Measurements from ENCODE around the gene GPR63. TPM values are rescaled to one million over a fixed set of nuclear protein-coding genes. Genes with fewer than 3 reads are reported as not detected.

The GPR63 gene
- total and polyA plus RNA-seq, 10 donors: 0.02 to 1.2 (median 0.54) TPM

GRCh38 chr6:96841345-96841744 is 4.1 kb upstream of the GPR63 start:
- H3K9me3 ChIP-seq: peaks cover 0 to 22% (median 11%) of the 10 kb centered on the region in 8 donors
- peaks cover 0 to 33% (median 11%) of the 10 kb centered on the region in 7 donors for H3K27me3 ChIP-seq (replicated peaks in 1 of 7)
- no peak for DNase-seq
- no peak overlapping the region for H3K4me3 ChIP-seq
- intact Hi-C loops (cut with DNase I; ENCODE audit: low total_unique reads): no loop called here
- H3K36me3 ChIP-seq: no peaks in the 10 kb centered on the region
- WGBS, 5 donors: 48 to 71% (median 54%) methylated on average over 2 of the region's 2 CpGs
- peaks cover 3 to 19% (median 14%) of the 10 kb centered on the region in 6 donors for H3K4me1 ChIP-seq
- TF ChIP-seq POLR2A (IDR thresholded peaks at IDR 0.05) (no peak), CTCF (IDR thresholded peaks at IDR 0.05 in 8 of 11, conservative IDR thresholded peaks at IDR 0.05 in 3 of 11) (no peak), POLR2AphosphoS5 (IDR thresholded peaks at IDR 0.05) (no peak)
- no peak overlapping the region for H3K27ac ChIP-seq

- peaks cover 0 to 62% (median 16%) of the 10 kb centered on the region in 7 donors for H3K27me3 ChIP-seq (replicated peaks in 1 of 7)
- TF ChIP-seq POLR2A (IDR thresholded peaks at IDR 0.05): no peak
- TF ChIP-seq CTCF (IDR thresholded peaks at IDR 0.05 in 8 of 11, conservative IDR thresholded peaks at IDR 0.05 in 3 of 11): no peak
- no peak for TF ChIP-seq POLR2AphosphoS5 (IDR thresholded peaks at IDR 0.05)
- peak overlapping the region; percentile 67 to 89 (median 75) for H3K4me3 ChIP-seq
- H3K36me3 ChIP-seq: no peaks in the 10 kb centered on the region
- no peaks in the 10 kb centered on the region for H3K9me3 ChIP-seq
- intact Hi-C loops (cut with DNase I; ENCODE audit: low total_unique reads): no loop called here
- peak overlapping the region in 4 of 8 donors; percentile 9 to 59 (median 54) for H3K27ac ChIP-seq
- H3K4me1 ChIP-seq: peaks cover 6 to 25% (median 16%) of the 10 kb centered on the region in 6 donors
- WGBS, 5 donors: 1 to 3% (median 1%) methylated on average over 23 to 27 of the region's 27 CpGs
- DNase-seq: no peak
These were observed 621 bp downstream of the GPR63 start for GRCh38 chr6:96836631-96837080.

GRCh38 chr6:96834070-96834469 is 3.2 kb downstream of the GPR63 start:
- H3K27ac ChIP-seq: no peak overlapping the region
- no peak overlapping the region for H3K4me3 ChIP-seq
- no peaks in the 10 kb centered on the region for H3K9me3 ChIP-seq
- WGBS, 5 donors: 91 to 94% (median 92%) methylated on average over 2 of the region's 2 CpGs
- peaks cover 0 to 62% (median 16%) of the 10 kb centered on the region in 7 donors for H3K27me3 ChIP-seq (replicated peaks in 1 of 7)
- H3K36me3 ChIP-seq: no peaks in the 10 kb centered on the region
- peaks cover 6 to 25% (median 16%) of the 10 kb centered on the region in 6 donors for H3K4me1 ChIP-seq
- no peak for DNase-seq
- no peak for TF ChIP-seq POLR2A (IDR thresholded peaks at IDR 0.05)
- TF ChIP-seq POLR2AphosphoS5 (IDR thresholded peaks at IDR 0.05): no peak
- no peak for TF ChIP-seq CTCF (IDR thresholded peaks at IDR 0.05 in 8 of 11, conservative IDR thresholded peaks at IDR 0.05 in 3 of 11)
- intact Hi-C loops (cut with DNase I; ENCODE audit: low total_unique reads): no loop called here

- H3K36me3 ChIP-seq: no peaks in the 10 kb centered on the region
- intact Hi-C loops (cut with DNase I; ENCODE audit: low total_unique reads): no loop called here
- H3K27me3 ChIP-seq (replicated peaks in 1 of 7): peaks cover 0 to 53% (median 9%) of the 10 kb centered on the region in 7 donors
- no peaks in the 10 kb centered on the region for H3K9me3 ChIP-seq
- TF ChIP-seq POLR2A (IDR thresholded peaks at IDR 0.05): no peak
- no peak for TF ChIP-seq CTCF (IDR thresholded peaks at IDR 0.05 in 8 of 11, conservative IDR thresholded peaks at IDR 0.05 in 3 of 11)
- TF ChIP-seq POLR2AphosphoS5 (IDR thresholded peaks at IDR 0.05): no peak
- H3K4me1 ChIP-seq: peaks cover 6 to 20% (median 13%) of the 10 kb centered on the region in 6 donors
- WGBS, 5 donors: 87 to 96% (median 90%) methylated on average over 2 of the region's 2 CpGs
- no peak overlapping the region for H3K4me3 ChIP-seq
- no peak for DNase-seq
- H3K27ac ChIP-seq: no peak overlapping the region
These were observed 4.5 kb downstream of the GPR63 start for GRCh38 chr6:96832780-96833179.

Measured in spleen (tissue), 11 donors.